Dermis microvascular lymphatic vessel endothelial cell (primary cell): ENCODE measurements around the gene VSIG10L. TPM values are rescaled to one million over a fixed set of nuclear protein-coding genes. Genes with fewer than 3 reads are reported as not detected.

Experiments used
- DNase-seq, 2 donors: peaks; one replicate each; pipeline versions ENCODE4 v3.0.0 to v3.0.0-alpha.2; 2010; ENCODE audit warnings: low read depth in 2 of 2
- total RNA-seq: library from RNA; depleted of rRNA; stranded (reverse); fragments of >200 nt; gene quantifications from 2 replicates; pipeline ENCODE4 v1.2.1, GENCODE V29; 2014

Gene VSIG10L
- total RNA-seq, result 0.13 TPM in 2 replicates

- DNase-seq, result no peak
Measured at GRCh38 chr19:51341976-51342580, at the start of gene VSIG10L. Gene VSIG10L (minus strand): TSS chr19:51342139. CDS start chr19:51342124, 15 bp downstream.

GRCh38 chr19:51391073-51391611, 49.2 kb upstream of the VSIG10L start:
- DNase-seq, result no peak

GRCh38 chr19:51389143-51389542, 47.2 kb upstream of the VSIG10L start:
- no peak for DNase-seq

DNA sequence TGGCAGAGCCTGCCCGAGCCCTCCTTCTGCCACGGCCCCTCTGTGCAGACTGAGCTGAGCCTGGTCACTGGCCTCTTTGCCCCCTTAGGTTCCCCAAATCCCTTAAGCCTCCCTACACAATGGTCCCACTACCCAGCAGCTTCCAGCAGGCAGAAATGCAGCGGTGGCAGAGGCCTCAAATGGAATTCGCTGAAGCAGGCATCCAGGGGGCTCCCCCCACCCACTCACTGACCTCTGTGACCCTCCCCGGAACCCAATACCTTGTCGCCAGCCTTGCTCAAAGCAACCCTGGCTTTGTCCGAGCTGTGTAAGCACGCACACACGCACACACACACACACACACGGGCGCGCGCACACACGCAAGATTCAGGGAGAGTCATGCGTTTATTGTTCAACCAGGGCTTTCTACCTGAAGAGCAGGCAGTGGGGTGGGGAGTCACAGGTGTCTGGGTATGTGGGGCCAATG, 46.0 kb upstream of the VSIG10L start, which contains the start of gene LIM2:
LIM2 (minus strand) TSS at position 51 of the 466 bp plus-strand sequence. CDS start 531 bp downstream, outside the sequence.
- no peak for DNase-seq

GRCh38 chr19:51386882-51387520, 45.1 kb upstream of the VSIG10L start:
- no peak for DNase-seq

- no peak for DNase-seq
Measured at GRCh38 chr19:51382004-51382403, 40.1 kb upstream of the VSIG10L start.

- DNase-seq, result no peak
Measured at GRCh38 chr19:51380379-51380778, 38.4 kb upstream of the VSIG10L start.

GRCh38 chr19:51377422-51377821, 35.5 kb upstream of the VSIG10L start:
- no peak for DNase-seq

DNA sequence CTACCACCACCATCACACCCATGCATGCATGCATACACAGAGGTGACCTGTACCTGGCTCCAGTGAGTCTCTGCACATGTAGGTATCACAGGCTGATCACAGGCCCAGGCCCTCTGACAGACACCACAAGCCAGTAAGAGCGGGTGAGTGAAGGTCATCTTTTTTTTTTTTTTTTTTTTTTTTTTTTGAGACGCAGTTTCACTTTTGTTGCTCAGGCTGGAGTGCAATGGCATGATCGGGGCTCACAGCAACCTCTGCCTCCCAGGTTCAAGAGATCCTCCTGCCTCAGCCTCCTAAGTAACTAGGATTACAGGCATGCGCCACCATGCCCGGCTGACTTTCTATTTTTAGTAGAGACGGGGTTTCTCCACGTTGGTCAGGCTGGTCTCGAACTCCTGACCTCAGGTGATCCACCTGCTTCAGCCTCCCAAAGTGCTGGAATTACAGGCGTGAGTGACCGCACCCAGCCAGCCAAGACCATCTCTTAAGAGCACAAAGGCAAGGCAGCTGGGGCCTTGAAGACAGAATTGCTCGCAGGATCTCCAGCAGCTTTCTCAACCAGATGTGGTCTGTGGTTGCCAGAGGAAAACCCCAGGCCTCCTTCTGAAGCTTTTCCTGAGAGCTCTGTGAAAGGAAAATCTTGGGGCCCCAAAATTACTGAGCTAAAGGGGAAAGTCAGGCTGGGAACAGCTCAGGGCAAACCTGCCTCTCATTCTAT, 33.7 kb upstream of the VSIG10L start:
- DNase-seq, result no peak

- no peak for DNase-seq
Measured at GRCh38 chr19:51372649-51373504, 30.9 kb upstream of the VSIG10L start, which contains the start of gene NKG7. Gene NKG7 (minus strand): TSS chr19:51372654. CDS start chr19:51372535, 119 bp downstream.

DNA sequence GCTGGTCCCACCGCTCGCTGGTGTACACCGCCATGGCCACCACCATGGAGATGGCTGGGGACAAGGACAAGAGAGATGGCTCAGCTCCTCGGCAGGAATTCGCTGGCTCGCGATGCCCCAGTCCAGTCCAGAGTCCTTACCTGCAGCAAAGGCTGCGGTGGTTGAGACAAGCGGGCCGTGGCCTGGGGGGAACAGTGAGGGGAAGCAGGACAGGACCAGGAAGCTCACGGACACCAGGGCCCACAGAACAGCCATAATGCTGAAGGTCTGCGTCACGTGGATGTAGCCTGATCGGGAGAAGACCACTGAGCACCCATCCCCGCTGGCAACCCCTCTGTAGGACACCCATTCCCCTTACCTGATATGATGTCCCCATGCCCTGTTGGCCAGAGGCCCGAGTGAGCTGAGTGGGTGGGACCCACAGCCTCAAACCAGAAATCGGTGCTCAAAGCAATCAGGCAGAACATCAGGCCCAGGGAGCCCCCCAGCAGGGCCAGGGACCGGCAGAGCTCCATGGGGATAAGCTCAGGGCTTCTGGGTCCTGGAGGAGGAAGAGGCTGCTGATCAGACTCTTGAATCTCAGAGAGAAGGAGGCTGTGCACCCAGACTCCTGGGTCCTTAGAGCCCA, 30.2 kb upstream of the VSIG10L start:
- no peak for DNase-seq

DNA sequence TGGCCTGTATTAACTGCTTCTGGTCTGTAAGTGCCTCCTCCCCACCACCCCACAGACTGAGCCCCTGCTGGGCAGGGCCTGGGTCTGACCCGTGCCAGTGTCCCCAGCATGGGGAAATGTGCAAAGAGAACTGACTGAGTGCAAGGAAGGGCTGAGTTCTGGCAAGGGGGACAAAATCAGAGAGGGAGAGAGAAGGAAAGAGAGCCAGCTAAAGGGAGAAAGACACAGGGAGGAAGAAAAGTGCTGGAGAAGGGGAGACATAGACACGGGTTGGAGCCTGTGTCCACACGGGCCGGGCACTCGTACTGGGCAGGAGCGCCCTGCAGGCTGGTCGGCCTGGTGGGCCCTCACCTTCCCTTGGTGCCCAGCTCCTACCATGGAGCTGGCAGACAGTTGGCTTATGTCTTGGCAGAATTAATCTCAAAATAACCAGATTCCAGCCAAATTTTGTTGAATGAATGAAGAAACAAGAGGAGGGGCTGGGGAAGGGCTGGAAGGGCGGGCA, 29.3 kb upstream of the VSIG10L start:
- no peak for DNase-seq

- no peak for DNase-seq
Measured at GRCh38 chr19:51370230-51370629, 28.3 kb upstream of the VSIG10L start.

- DNase-seq, result no peak
Measured at GRCh38 chr19:51368366-51369282, 26.7 kb upstream of the VSIG10L start, which contains the start of gene CLDND2. Gene CLDND2 (minus strand): TSS chr19:51369003. CDS start chr19:51368577, 426 bp downstream.

- peak; percentile 91 to 99 for DNase-seq
Measured at GRCh38 chr19:51367565-51368365, 25.8 kb upstream of the VSIG10L start.

DNA sequence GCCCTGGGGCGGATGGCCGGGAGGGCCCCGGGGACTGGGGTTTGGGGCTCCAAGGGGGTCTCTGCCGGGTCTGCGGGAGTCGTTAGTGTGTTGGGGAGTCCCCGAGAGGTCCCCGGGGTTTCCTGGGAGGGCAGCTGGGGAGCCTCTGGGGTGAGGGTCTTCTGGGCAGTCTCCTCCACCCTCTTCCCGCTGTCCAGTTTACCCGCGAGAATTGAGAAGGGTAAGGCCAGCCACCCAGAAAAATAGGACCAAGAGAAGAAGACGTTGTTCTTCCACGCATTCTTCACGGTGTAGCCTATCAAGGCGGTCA, 25.3 kb upstream of the VSIG10L start:
- no peak for DNase-seq

DNA sequence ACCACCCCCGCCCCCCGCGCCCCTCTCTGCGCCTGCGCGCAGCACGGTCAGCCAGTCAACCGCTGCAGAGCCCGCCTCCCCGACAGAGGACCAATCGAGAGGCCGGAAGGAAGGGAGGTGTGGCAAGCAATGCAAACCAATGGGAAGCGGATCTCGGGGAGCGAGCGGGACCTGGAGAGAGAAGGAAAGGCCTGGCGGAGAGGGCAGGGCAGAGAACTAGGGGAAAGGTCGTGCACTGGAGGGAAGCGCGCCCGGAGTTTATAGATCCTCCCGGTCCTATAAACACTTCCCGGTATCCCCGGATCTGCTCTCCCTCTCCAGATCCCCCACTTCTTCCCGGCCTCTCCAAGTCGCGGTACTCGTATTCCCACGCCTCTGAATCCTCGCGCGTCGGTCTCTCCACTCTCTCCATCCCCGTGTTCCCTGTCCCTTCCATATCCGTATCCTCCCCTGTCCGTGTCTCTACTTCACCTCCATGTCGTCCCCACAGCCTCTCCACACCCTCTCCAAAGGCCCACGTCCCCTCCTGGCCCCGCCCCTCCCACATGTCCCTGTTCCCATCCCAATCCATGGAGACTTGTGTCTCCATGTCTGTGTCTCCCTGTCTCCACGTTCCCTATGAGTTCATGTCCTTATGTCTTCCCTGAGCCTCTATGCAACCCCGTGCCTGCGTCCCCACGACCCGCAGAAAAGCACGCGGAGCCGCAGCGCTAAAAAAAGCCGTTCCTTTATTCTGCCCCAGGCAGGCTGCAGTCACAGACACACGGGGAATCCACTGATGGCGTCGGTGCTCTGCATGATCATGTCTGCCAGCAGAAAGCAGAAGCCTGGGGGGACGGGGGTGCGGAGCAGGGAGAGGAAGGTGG, 24.7 kb upstream of the VSIG10L start:
- DNase-seq, result peak; percentile 95 to 99

DNA sequence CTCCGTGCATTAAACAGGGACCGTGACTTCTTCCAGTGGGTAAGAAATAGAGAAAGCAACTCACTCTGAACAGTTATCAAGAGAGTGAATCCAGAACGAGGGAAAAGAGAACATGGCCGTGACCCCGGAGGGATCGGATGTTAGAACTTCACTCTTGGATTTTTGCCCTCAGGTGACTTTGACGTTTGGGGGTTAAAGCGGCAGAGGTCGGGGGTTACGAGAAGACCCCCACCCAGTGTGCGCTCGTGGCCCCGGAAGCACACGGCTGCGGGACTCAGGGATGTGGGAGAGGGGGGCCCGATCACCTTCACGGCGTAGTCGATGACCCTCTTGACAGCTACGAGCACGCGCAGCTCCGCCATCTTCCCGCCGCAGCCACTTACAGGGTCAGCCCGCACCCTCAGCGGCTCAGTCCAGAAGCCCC, 24.0 kb upstream of the VSIG10L start, which contains the start of gene ETFB:
ETFB (minus strand) TSS at position 424 of the 424 bp plus-strand sequence; CDS start at position 362, 62 bp downstream.
- no peak for DNase-seq
